Panc1 (cell line): Measurements from ENCODE around the gene DHODH. TPM values are rescaled to one million over a fixed set of nuclear protein-coding genes. Genes with fewer than 3 reads are reported as not detected.

Source experiments
- ATAC-seq: fragments of 200-7000 bp; cut with Tn5 transposase; 2 replicates; pipeline ENCODE4 v1.9.1; 2020; ENCODE audit warnings: mild to moderate bottlenecking, moderate library complexity
- BruUV-seq: library from RNA; stranded (reverse); fragments of 400-500 nt; replicated peaks from 2 replicates; lab custom pipeline; 2021; lab: Mats Ljungman, UMichigan
- CTCF ChIA-PET: fragments of 300-600 bp; sonication (Branson Sonifier 250); formaldehyde crosslinking; loops from one replicate; lab custom pipeline; 2022; ENCODE audit warnings: antibody characterized with exemption; lab: Charles Lee
- POLR2A ChIA-PET: fragments of 300-600 bp; sonication (Branson Sonifier 250); formaldehyde crosslinking; loops from one replicate; lab custom pipeline; 2022; ENCODE audit warnings: antibody characterized with exemption; lab: Charles Lee
- DNase-seq: peaks from one replicate; pipeline ENCODE4 v3.0.0-alpha.2; 2010; ENCODE audit warnings: low read depth, low spot score
- H3K27ac ChIP-seq: 2 replicates; pipeline ENCODE4 v1.5.1; 2011; ENCODE audit warnings: mild to moderate bottlenecking, low read length, inconsistent platforms
- H3K27me3 ChIP-seq: fragments of 200-500 bp; sonication (Bioruptor generic); 2 replicates; pipeline ENCODE4 v1.6.0; 2014; ENCODE audit warnings: low read length, inconsistent platforms; ENCODE audit not compliant: control insufficient read depth, insufficient read depth
- H3K36me3 ChIP-seq: fragments of 200-500 bp; sonication (Bioruptor generic); 2 replicates; pipeline ENCODE4 v1.5.1; 2014; ENCODE audit warnings: inconsistent platforms, mild to moderate bottlenecking, low read length, moderate library complexity; ENCODE audit not compliant: control insufficient read depth, insufficient read depth
- H3K4me1 ChIP-seq: 2 replicates; pipeline ENCODE4 v1.5.1; 2011; ENCODE audit warnings: inconsistent platforms, mild to moderate bottlenecking, low read length, moderate library complexity; ENCODE audit not compliant: control insufficient read depth, insufficient read depth
- H3K4me3 ChIP-seq, 2 experiments: 2 replicates each; pipeline ENCODE4 v1.5.1; 2011 to 2012; ENCODE audit warnings: low read depth in 2 of 2, low read length in 2 of 2, mild to moderate bottlenecking in 2 of 2, inconsistent platforms in 1 of 2, moderate library complexity in 1 of 2
- H3K9me3 ChIP-seq: fragments of 200-500 bp; sonication (Bioruptor generic); 2 replicates; pipeline ENCODE4 v1.5.1; 2014; ENCODE audit warnings: low read depth, mild to moderate bottlenecking, inconsistent platforms, low read length, moderate library complexity; ENCODE audit not compliant: control insufficient read depth, insufficient read depth
- CTCF ChIP-seq: fragments of 450-650 bp; IDR thresholded peaks from 2 replicates; pipeline ENCODE4 v1.5.1; 2017; ENCODE audit warnings: mild to moderate bottlenecking
- POLR2AphosphoS5 ChIP-seq: IDR thresholded peaks from 2 replicates; pipeline ENCODE4 v1.6.1; 2012; ENCODE audit warnings: mild to moderate bottlenecking, low read depth, low read length, moderate library complexity
- SIN3A ChIP-seq: IDR thresholded peaks from 2 replicates; pipeline ENCODE4 v1.6.1; 2012; ENCODE audit warnings: low read depth, mild to moderate bottlenecking, low read length, moderate library complexity, borderline replicate concordance; ENCODE audit not compliant: insufficient read depth
- TCF7L2 ChIP-seq: IDR thresholded peaks from 2 replicates; pipeline ENCODE4 v1.6.1; 2011; ENCODE audit warnings: mild to moderate bottlenecking, low read depth, low read length, inconsistent platforms
- in situ Hi-C: cut with HindIII; loops from 2 replicates; pipeline ENCODE4 v1.10.0; 2016; ENCODE audit warnings: low sequenced_read_pairs, low pct_unique_long_range_greater_than_20kb
- intact Hi-C: fragments of 100-400 bp; cut with micrococcal nuclease; formaldehyde crosslinking; loops from one replicate; pipeline ENCODE4 v1.10.0; 2022; ENCODE audit not compliant: unreplicated experiment
- total RNA-seq: library from RNA; stranded (reverse); gene quantifications from one replicate; pipeline ENCODE4 v1.2.1, GENCODE V29; 2021; ENCODE audit not compliant: unreplicated experiment
- TF ChIP-seq, protein P1 (sequence below), 2 experiments: IDR thresholded peaks; 2 replicates each; pipeline ENCODE4 v1.6.1; 2011 to 2012; ENCODE audit warnings: low read depth in 2 of 2, control low read depth in 1 of 2, low read length in 1 of 2, mild to moderate bottlenecking in 1 of 2, moderate library complexity in 1 of 2; ENCODE audit not compliant: insufficient read depth in 1 of 2

The DHODH gene
- total RNA-seq, 1 experiment from 2014 or later: 8.9 TPM

GRCh38 chr16:72064361-72064894, 55.9 kb downstream of the DHODH start:
- no peaks in the 10 kb centered on the region for H3K9me3 ChIP-seq
- ChIA-PET POLR2A (no interaction called here), CTCF (interaction anchor here (0.6 kb wide), 1 partner anchor 108 kb away, joined by 11 read pairs; no protein-coding TSS in a partner anchor)
- no peaks in the 10 kb centered on the region for H3K4me1 ChIP-seq
- intact Hi-C loops: no loop called here
- H3K4me3 ChIP-seq: no peak overlapping the region
- no peak overlapping the region for H3K27ac ChIP-seq
- no peak for ATAC-seq
- DNase-seq: no peak
- no TSS peak for BruUV-seq
- no peaks in the 10 kb centered on the region for H3K36me3 ChIP-seq
- no peaks in the 10 kb centered on the region for H3K27me3 ChIP-seq
- in situ Hi-C loops: no loop called here
- TF ChIP-seq CTCF (no peak), TCF7L2 (no peak), POLR2AphosphoS5 (no peak), SIN3A (no peak)
- TF ChIP-seq, protein P1, sequence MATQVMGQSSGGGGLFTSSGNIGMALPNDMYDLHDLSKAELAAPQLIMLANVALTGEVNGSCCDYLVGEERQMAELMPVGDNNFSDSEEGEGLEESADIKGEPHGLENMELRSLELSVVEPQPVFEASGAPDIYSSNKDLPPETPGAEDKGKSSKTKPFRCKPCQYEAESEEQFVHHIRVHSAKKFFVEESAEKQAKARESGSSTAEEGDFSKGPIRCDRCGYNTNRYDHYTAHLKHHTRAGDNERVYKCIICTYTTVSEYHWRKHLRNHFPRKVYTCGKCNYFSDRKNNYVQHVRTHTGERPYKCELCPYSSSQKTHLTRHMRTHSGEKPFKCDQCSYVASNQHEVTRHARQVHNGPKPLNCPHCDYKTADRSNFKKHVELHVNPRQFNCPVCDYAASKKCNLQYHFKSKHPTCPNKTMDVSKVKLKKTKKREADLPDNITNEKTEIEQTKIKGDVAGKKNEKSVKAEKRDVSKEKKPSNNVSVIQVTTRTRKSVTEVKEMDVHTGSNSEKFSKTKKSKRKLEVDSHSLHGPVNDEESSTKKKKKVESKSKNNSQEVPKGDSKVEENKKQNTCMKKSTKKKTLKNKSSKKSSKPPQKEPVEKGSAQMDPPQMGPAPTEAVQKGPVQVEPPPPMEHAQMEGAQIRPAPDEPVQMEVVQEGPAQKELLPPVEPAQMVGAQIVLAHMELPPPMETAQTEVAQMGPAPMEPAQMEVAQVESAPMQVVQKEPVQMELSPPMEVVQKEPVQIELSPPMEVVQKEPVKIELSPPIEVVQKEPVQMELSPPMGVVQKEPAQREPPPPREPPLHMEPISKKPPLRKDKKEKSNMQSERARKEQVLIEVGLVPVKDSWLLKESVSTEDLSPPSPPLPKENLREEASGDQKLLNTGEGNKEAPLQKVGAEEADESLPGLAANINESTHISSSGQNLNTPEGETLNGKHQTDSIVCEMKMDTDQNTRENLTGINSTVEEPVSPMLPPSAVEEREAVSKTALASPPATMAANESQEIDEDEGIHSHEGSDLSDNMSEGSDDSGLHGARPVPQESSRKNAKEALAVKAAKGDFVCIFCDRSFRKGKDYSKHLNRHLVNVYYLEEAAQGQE (IDR thresholded peaks at IDR 0.05; ENCODE audit: insufficient read depth in 1 of 2, low read depth in 2 of 2, low read length in 1 of 2): no peak

- H3K4me3 ChIP-seq: no peak overlapping the region
- POLR2A ChIA-PET: no interaction called here
- H3K4me1 ChIP-seq: no peaks in the 10 kb centered on the region
- CTCF ChIA-PET: interaction anchor here (0.5 kb wide), 1 partner anchor 993 kb away, joined by 10 read pairs; no protein-coding TSS in a partner anchor
- no TSS peak for BruUV-seq
- H3K36me3 ChIP-seq: no peaks in the 10 kb centered on the region
- in situ Hi-C loops (no loop called here), intact Hi-C loops (loop anchor here (5.0 kb wide), 1 partner anchor 36 kb away; no protein-coding TSS in a partner anchor)
- ATAC-seq (peak; percentile 68), DNase-seq (peak; percentile 15)
- TF ChIP-seq POLR2AphosphoS5 (no peak), TCF7L2 (no peak), SIN3A (no peak), CTCF (peak; percentile 73)
- TF ChIP-seq, protein P1 (IDR thresholded peaks at IDR 0.05; ENCODE audit: insufficient read depth in 1 of 2, low read depth in 2 of 2, low read length in 1 of 2): no peak
- no peaks in the 10 kb centered on the region for H3K9me3 ChIP-seq
- H3K27me3 ChIP-seq: no peaks in the 10 kb centered on the region
- H3K27ac ChIP-seq: no peak overlapping the region
Observed at GRCh38 chr16:72066747-72067146, 58.2 kb downstream of the DHODH start.
